ENCODE data around the gene GJA4. TPM values are rescaled to one million over a fixed set of nuclear protein-coding genes. Genes with fewer than 3 reads are reported as not detected.

Gene GJA4
- total RNA-seq, 1 experiment from 2014 or later, result 1.4 TPM

DNA sequence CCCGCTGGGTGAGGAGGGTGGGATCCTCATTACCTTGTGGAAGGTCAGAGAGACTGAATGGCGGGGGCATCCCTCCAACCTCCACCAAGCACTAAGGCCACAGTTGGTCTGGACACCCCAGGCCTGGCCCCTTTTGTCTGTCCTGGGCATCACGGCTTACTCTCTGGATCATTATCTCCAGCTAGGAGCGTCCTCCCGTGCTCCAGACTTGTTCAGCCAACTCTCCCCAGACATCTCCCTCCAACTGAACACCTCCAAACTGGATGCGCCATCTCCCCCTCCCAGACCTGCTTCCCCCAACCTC lies 45.2 kb upstream of the GJA4 start:
- Histone ChIP-seq H3K9ac (ENCODE audit: extremely low read depth, insufficient read length, low read length) (no peak overlapping the region), H3K4ac (ENCODE audit: low read depth, low read length) (no peak overlapping the region), H2BK15ac (ENCODE audit: low read depth, low read length) (no peak overlapping the region), H2BK5ac (ENCODE audit: insufficient read length, low read length) (no peak overlapping the region), H4K5ac (ENCODE audit: insufficient read length, low read depth, low read length) (no peak overlapping the region), H3K79me2 (ENCODE audit: insufficient read depth, low read length) (no peaks in the 10 kb centered on the region), H3K27me3 (ENCODE audit: insufficient read depth, low read length) (no peaks in the 10 kb centered on the region; the same call in 1 of the 2 replicates), H2BK12ac (ENCODE audit: insufficient read length, low read depth, low read length) (no peak overlapping the region), H3K79me1 (ENCODE audit: insufficient read depth, low read depth, low read length, poor library complexity, severe bottlenecking) (no peaks in the 10 kb centered on the region), H3K9me3 (ENCODE audit: control insufficient read depth, low read depth, low read length) (no peaks in the 10 kb centered on the region), H3K4me2 (ENCODE audit: insufficient read depth, insufficient read length, low read length) (no peak overlapping the region), H3T11ph (ENCODE audit: low read length) (no peak overlapping the region), H4K8ac (replicated peaks; ENCODE audit: insufficient read length, low read depth, low read length) (no peak overlapping the region), H3K27ac (ENCODE audit: insufficient read length, low read depth, low read length) (no peak overlapping the region), H3K4me1 (ENCODE audit: insufficient read depth, low read length) (no peaks in the 10 kb centered on the region; the same call in 1 of the 2 replicates), H2BK120ac (ENCODE audit: low read depth, low read length, poor library complexity, severe bottlenecking) (no peak overlapping the region), H2AFZ (ENCODE audit: low read length) (no peak overlapping the region), H4K91ac (ENCODE audit: insufficient read length, low read depth, low read length) (no peak overlapping the region), H3K18ac (ENCODE audit: insufficient read length, low read depth, low read length) (no peak overlapping the region), H3K56ac (ENCODE audit: insufficient read length, low read depth, low read length) (no peak overlapping the region), H4K20me1 (ENCODE audit: control insufficient read depth, insufficient read depth, insufficient read length) (no peaks in the 10 kb centered on the region), H3K14ac (ENCODE audit: insufficient read depth, low read length) (no peak overlapping the region), H2BK20ac (ENCODE audit: low read depth, low read length, poor library complexity, severe bottlenecking) (no peak overlapping the region), H3K23ac (ENCODE audit: insufficient read length, low read depth, low read length) (no peak overlapping the region), H3K23me2 (ENCODE audit: insufficient read length, low read depth, low read length, poor library complexity, severe bottlenecking) (no peaks in the 10 kb centered on the region), H2AK5ac (ENCODE audit: insufficient read length, low read length) (no peak overlapping the region)
- peaks cover 15% of the 10 kb centered on the region for H3K27me3 Mint-ChIP-seq (ENCODE audit: low read depth)
- H3K4me1 Mint-ChIP-seq, result peaks cover 18 to 20% of the 10 kb centered on the region in 2 experiments
- no peak for DNase-seq
- no peak overlapping the region for H3K27ac Mint-ChIP-seq
- no peak overlapping the region for H3K4me3 Mint-ChIP-seq
- WGBS (ENCODE audit: extremely low coverage, insufficient read length, low lambda C conversion rate), result no CpG with 5 or more reads among the region's 6 CpGs
- H3K36me3 Mint-ChIP-seq (ENCODE audit: insufficient read depth in 1 of 3, low read depth in 3 of 3), result no peaks in the 10 kb centered on the region; a peak in 1 of 7 replicates
- H3K9me3 Mint-ChIP-seq, result no peaks in the 10 kb centered on the region; a peak in 1 of 5 replicates
- TF ChIP-seq, protein P1, sequence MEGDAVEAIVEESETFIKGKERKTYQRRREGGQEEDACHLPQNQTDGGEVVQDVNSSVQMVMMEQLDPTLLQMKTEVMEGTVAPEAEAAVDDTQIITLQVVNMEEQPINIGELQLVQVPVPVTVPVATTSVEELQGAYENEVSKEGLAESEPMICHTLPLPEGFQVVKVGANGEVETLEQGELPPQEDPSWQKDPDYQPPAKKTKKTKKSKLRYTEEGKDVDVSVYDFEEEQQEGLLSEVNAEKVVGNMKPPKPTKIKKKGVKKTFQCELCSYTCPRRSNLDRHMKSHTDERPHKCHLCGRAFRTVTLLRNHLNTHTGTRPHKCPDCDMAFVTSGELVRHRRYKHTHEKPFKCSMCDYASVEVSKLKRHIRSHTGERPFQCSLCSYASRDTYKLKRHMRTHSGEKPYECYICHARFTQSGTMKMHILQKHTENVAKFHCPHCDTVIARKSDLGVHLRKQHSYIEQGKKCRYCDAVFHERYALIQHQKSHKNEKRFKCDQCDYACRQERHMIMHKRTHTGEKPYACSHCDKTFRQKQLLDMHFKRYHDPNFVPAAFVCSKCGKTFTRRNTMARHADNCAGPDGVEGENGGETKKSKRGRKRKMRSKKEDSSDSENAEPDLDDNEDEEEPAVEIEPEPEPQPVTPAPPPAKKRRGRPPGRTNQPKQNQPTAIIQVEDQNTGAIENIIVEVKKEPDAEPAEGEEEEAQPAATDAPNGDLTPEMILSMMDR (conservative IDR thresholded peaks at IDR 0.05), result no peak
